HepG2 (cell line): Measurements from ENCODE around the gene RALB. TPM values are rescaled to one million over a fixed set of nuclear protein-coding genes. Genes with fewer than 3 reads are reported as not detected.

Source experiments
- ATAC-seq: fragments of 200-7000 bp; cut with Tn5 transposase; 3 replicates; pipeline ENCODE4 v1.9.1; 2020; ENCODE audit warnings: mild to moderate bottlenecking, moderate library complexity
- BruUV-seq: library from RNA; stranded (reverse); fragments of 400-500 nt; replicated peaks from 2 replicates; lab custom pipeline; 2021; lab: Mats Ljungman, UMichigan
- CTCF ChIA-PET: fragments of 300-600 bp; formaldehyde crosslinking; extraction: SDS; loops from one replicate; lab custom pipeline; 2021; ENCODE audit warnings: low total read pairs, inconsistent platforms, low intra/inter-chr PET ratio; lab: Yijun Ruan, JAX
- POLR2A ChIA-PET: fragments of 350-600 bp; sonication (Branson Sonifier 250); formaldehyde crosslinking; loops from one replicate; lab custom pipeline; 2020; ENCODE audit warnings: antibody characterized with exemption, inconsistent platforms; lab: Yijun Ruan, JAX
- DNase-seq: peaks from one replicate; pipeline ENCODE4 v3.0.0-alpha.2; 2015; ENCODE audit warnings: low spot score
- FAIRE-seq: peaks from 3 replicates; lab custom pipeline; 2011; peaks lifted over from hg19 to GRCh38; lab: Jason Lieb, UNC
- H2AFZ ChIP-seq: one replicate; pipeline ENCODE4 v1.6.1; 2011; ENCODE audit warnings: low read length, inconsistent platforms
- H3K27ac ChIP-seq: fragments of 300-600 bp; 3 replicates; pipeline ENCODE4 v1.8.0; 2011; ENCODE audit warnings: mixed run types, mild to moderate bottlenecking, mixed read lengths, low read length, inconsistent platforms; ENCODE audit not compliant: insufficient read depth; ENCODE audit errors: extremely low read length
- H3K27me3 ChIP-seq, 2 experiments: fragments of 200-600 bp in 1 of 2; 2 replicates in 1 of 2; 3 replicates in 1 of 2; pipeline versions ENCODE4 v1.6.0 to v1.8.0; 2011; ENCODE audit warnings: low read length in 2 of 2, mild to moderate bottlenecking in 2 of 2, moderate library complexity in 2 of 2, inconsistent platforms in 1 of 2; ENCODE audit not compliant: insufficient read depth in 2 of 2, control insufficient read depth in 1 of 2
- H3K36me3 ChIP-seq, 2 experiments: fragments of 200-600 bp in 1 of 2; replicated peaks in 1 of 2; 2 replicates in 1 of 2; 3 replicates in 1 of 2; pipeline versions ENCODE4 v1.5.1 to v1.8.0; 2011; ENCODE audit warnings: low read length in 2 of 2, inconsistent platforms in 1 of 2; ENCODE audit not compliant: insufficient read depth in 2 of 2, control insufficient read depth in 1 of 2
- H3K4me1 ChIP-seq: 2 replicates; pipeline ENCODE4 v1.5.1; 2012; ENCODE audit warnings: low read length, inconsistent platforms; ENCODE audit not compliant: insufficient read depth
- H3K4me2 ChIP-seq: 2 replicates; pipeline ENCODE4 v1.6.0; 2011; ENCODE audit warnings: low read depth, low read length, inconsistent platforms
- H3K4me3 ChIP-seq, 3 experiments: fragments of 200-600 bp in 1 of 3; sonication (generic), shearing (Covaris generic) in 1 of 3; replicated peaks in 1 of 3; 2 replicates each; pipeline ENCODE4 v1.5.1; 2011 to 2016; ENCODE audit warnings: low read length in 3 of 3, inconsistent platforms in 2 of 3, low read depth in 2 of 3, mild to moderate bottlenecking in 2 of 3, control low read depth in 1 of 3, mixed read lengths in 1 of 3; ENCODE audit not compliant: insufficient read depth in 1 of 3
- H3K79me2 ChIP-seq: one replicate; pipeline ENCODE4 v1.6.1; 2011; ENCODE audit warnings: low read length, inconsistent platforms; ENCODE audit not compliant: insufficient read depth
- H3K9ac ChIP-seq: 2 replicates; pipeline ENCODE4 v1.6.0; 2011; ENCODE audit warnings: mild to moderate bottlenecking, low read depth, low read length, inconsistent platforms; ENCODE audit not compliant: insufficient read depth
- H3K9me3 ChIP-seq: 2 replicates; pipeline ENCODE4 v1.5.1; 2012; ENCODE audit warnings: mild to moderate bottlenecking, low read length
- H4K20me1 ChIP-seq: 2 replicates; pipeline ENCODE4 v1.6.0; 2011; ENCODE audit warnings: inconsistent platforms, mild to moderate bottlenecking, low read length, moderate library complexity; ENCODE audit not compliant: insufficient read depth
- FOXC1 ChIP-seq: sonication (generic); formaldehyde crosslinking; IDR thresholded peaks from 2 replicates; pipeline ENCODE4 v1.8.0; 2022; ENCODE audit warnings: mild to moderate bottlenecking, missing genetic modification reagents, borderline replicate concordance
- ZBTB4 ChIP-seq: sonication (generic); formaldehyde crosslinking; IDR thresholded peaks from 2 replicates; pipeline ENCODE4 v1.4.0; 2020; ENCODE audit warnings: missing genetic modification reagents, mild to moderate bottlenecking, borderline replicate concordance
- ZFP62 ChIP-seq: sonication (generic); formaldehyde crosslinking; IDR thresholded peaks from 2 replicates; pipeline ENCODE4 v1.4.0; 2020; ENCODE audit warnings: missing genetic modification reagents
- ZFP82 ChIP-seq: sonication (generic); formaldehyde crosslinking; IDR thresholded peaks from 2 replicates; pipeline ENCODE4 v1.5.1; 2020; ENCODE audit warnings: mild to moderate bottlenecking, missing genetic modification reagents, borderline replicate concordance
- ZFX ChIP-seq: sonication (generic); formaldehyde crosslinking; IDR thresholded peaks from 2 replicates; pipeline ENCODE4 v1.4.0; 2020; ENCODE audit warnings: mild to moderate bottlenecking, low read depth, missing genetic modification reagents, moderate library complexity
- ZNF530 ChIP-seq: sonication (generic); formaldehyde crosslinking; IDR thresholded peaks from 2 replicates; pipeline ENCODE4 v1.5.0; 2020; ENCODE audit warnings: low read depth, mild to moderate bottlenecking, missing genetic modification reagents
- ZNF572 ChIP-seq: sonication (generic); formaldehyde crosslinking; IDR thresholded peaks from 2 replicates; pipeline ENCODE4 v1.5.1; 2020; ENCODE audit warnings: mild to moderate bottlenecking, missing genetic modification reagents
- ZNF761 ChIP-seq: sonication (generic); formaldehyde crosslinking; conservative IDR thresholded peaks from 2 replicates; pipeline ENCODE4 v1.4.0; 2020; ENCODE audit warnings: mild to moderate bottlenecking, missing genetic modification reagents
- WGBS: methylation state at CpG from one replicate; pipeline ENCODE4 v1.1.6; 2017; ENCODE audit warnings: low lambda C conversion rate; 5-methylcytosine and 5-hydroxymethylcytosine counted together
- in situ Hi-C: cut with HindIII; loops from 2 replicates; pipeline ENCODE4 v1.10.0; 2017; ENCODE audit warnings: low pct_unique_long_range_greater_than_20kb; ENCODE audit not compliant: extremely low pct_ligation_motif_present
- intact Hi-C: fragments of 100-400 bp; cut with micrococcal nuclease; formaldehyde crosslinking; loops from one replicate; pipeline ENCODE4 v1.10.0; 2022; ENCODE audit not compliant: unreplicated experiment
- polyA plus RNA-seq, 8 experiments: library from polyadenylated mRNA; depleted of rRNA in 3 of 8; stranded (reverse) in 7 of 8; unstranded in 1 of 8; fragments of >200 nt; fragmentation: Illumina TruSeq in 4 of 8; extraction: Trizol in 4 of 8; gene quantifications; 2 replicates each; pipeline versions ENCODE4 v1.2.1 to v1.2.3, GENCODE V29; 2011 to 2016; ENCODE audit warnings: low read depth in 4 of 8, missing spikeins in 1 of 8, mixed read lengths in 1 of 8; ENCODE audit not compliant: insufficient read depth in 1 of 8
- total RNA-seq, 5 experiments: library from RNA; depleted of rRNA; stranded (reverse); fragments of >200 nt; fragmentation: Illumina TruSeq; extraction: Trizol; gene quantifications; 2 replicates each; pipeline ENCODE4 v1.2.3, GENCODE V29; 2016; ENCODE audit warnings: low read depth in 1 of 5

Gene RALB
- total and polyA plus RNA-seq, 2 of the 13 experiments (the other 11 are each of a cell fraction or from before 2014, with no cell fraction given): 37.8 to 43.2 TPM

DNA sequence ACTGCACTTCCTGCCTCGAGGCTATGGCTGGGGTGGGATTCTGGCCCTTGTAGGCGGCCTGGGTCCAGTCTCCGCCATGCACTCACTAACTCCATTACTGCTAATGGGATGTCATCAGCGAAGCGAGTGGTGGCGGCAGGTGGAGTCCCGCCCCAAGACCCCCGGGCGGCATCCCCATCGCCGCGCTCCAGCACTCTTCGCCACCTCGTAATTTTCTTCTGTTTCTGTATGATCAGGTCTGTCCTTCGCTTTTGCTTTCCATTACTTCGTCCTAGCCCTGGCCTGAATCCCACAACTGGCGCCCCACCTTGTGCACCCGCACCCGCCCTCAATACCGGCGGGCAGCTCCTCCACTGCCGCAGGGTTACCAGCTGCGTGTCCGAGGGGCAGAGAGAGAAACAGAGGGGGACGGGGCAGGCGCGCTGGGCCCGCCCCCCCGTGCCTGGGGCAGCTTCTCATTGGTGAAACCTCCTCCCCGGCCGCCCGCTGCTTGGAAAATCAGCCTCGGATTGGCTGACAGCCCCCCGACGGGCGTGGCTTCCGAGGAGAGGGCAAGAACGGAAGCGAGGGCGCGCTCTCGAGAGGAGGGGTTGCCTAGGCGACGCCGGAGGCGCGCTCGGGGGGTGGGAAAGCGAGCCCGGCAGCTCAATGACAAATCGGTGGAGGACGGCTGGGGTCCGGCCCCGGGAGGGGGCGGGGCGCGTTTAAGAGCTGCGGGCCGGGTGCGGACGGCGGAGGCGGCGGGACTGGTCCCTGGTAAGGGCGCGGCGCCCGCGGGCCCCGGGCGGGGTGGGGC lies at the start of gene RALB (continued):
- TF ChIP-seq ZNF761 (CRISPR knock-in tag) (no peak), ZNF530 (no peak), ZNF572 (CRISPR knock-in tag) (peak; percentile 68; the same call in 1 of the 2 replicates), ZFP62 (CRISPR knock-in tag) (no peak), ZBTB4 (0 out of 2 replicates have a peak, but pooled peaks have one; percentile 59), FOXC1 (CRISPR knock-in tag) (0 out of 2 replicates have a peak, but pooled peaks have one; percentile 15)

DNA sequence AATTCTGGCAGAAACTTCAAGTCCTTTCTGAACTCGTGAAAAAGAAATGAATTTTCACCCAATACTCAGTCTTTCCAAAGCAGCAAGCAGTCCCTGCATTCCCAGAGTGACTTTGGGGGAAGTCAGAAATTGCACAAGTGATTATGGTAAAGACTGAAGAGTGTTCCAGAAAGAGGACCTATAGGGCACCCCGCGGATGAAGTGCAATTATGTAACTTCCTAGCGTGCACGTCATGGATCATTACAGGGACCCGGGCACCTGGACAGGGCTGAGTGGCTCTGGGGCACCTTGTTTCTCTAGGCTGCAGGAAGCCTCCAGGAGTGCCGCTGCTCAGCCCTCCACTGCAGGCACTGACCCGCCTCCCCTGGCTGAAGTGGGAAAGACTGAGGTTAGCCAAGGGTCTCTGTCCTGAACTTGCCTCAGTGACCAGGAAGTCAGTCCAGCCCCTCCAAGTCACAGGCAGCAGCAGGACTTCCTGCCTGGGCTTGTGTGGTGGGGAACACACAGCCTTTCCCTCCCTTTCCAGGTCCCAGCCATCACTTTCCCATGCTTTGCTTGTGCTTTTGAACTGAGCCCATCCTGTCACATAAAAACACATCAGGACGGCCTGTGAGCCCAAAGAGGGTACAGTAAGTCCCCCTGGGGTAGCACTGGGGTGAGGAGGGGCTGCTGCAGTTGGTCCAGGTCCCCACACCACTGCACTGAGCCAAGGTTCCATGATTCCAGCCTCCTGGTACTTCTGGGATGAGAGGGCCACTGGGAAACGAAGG lies 49.2 kb upstream of the RALB start:
- ChIA-PET POLR2A (no interaction called here), CTCF (no interaction called here)
- WGBS: 3% methylated on average over 8 of the region's 10 CpGs
- no TSS peak for BruUV-seq
- Histone ChIP-seq H3K4me3 (peak overlapping the region; percentile 1 to 66 (median 7); a peak in 3 of 6 replicates), H3K79me2 (no peaks in the 10 kb centered on the region), H3K9ac (no peak overlapping the region), H4K20me1 (no peaks in the 10 kb centered on the region), H2AFZ (peak overlapping the region; percentile 24), H3K36me3 (no peaks in the 10 kb centered on the region), H3K9me3 (peaks cover under 1% of the 10 kb centered on the region; the same call in 1 of the 2 replicates), H3K27me3 (peaks cover 2 to 20% of the 10 kb centered on the region in 2 experiments; a peak in 3 of 5 replicates), H3K4me1 (peaks cover 25% of the 10 kb centered on the region), H3K4me2 (peak overlapping the region; percentile 83), H3K27ac (no peak overlapping the region)
- peak; percentile 64 for ATAC-seq
- FAIRE-seq: no peak
- intact Hi-C loops (no loop called here), in situ Hi-C loops (loop anchor here (10.0 kb wide), 1 partner anchor 111 kb away; no protein-coding TSS in a partner anchor)
- DNase-seq: no peak
- TF ChIP-seq ZNF572 (CRISPR knock-in tag) (peak; percentile 89), ZFX (CRISPR knock-in tag) (peak; percentile 32; the same call in 1 of the 2 replicates), ZFP82 (CRISPR knock-in tag) (no peak)
